Measurements from ENCODE around the gene NKTR. TPM values are rescaled to one million over a fixed set of nuclear protein-coding genes. Genes with fewer than 3 reads are reported as not detected.

NKTR gene
- total and polyA plus RNA-seq, 9 of the 15 experiments (the other 6 are each of a cell fraction or from before 2014, with no cell fraction given) = 19.7 to 123 (median 92.6) TPM

DNA sequence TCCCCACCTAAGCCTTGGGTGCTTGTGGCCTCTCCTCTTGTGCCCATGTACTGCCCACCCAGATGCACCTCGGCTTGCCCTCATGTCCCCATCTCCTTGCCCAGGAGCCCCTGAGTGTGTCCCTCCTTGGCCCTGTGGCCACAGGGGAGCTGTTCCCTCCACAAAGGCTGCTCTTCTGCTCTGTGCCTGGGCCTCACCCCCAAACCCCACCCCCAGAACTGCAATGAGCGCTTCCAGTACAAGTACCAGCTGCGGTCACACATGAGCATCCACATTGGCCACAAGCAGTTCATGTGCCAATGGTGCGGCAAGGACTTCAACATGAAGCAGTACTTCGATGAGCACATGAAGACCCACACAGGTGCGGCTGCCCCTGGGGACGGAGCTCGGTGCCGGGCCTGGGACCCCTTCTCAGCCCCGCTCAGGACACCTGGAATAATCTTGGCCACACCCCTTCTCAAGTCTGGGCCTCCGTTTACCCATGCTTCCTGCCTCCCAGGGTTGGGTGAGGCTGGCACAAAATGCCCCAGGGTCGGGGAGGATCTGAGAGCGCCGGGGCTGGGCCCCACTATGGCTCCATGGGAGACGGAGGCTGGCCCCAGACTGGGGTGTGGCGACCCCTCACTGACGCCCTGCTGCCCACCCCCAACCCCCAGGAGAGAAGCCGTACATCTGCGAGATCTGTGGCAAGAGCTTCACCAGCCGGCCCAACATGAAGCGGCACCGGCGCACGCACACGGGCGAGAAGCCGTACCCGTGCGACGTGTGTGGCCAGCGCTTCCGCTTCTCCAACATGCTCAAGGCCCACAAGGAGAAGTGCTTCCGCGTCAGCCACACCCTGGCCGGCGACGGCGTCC, 63.3 kb downstream of the NKTR start:
- H3K9me1 ChIP-seq (ENCODE audit: control insufficient read depth, insufficient read depth, low read length) = no peaks in the 10 kb centered on the region
- H3K79me2 ChIP-seq (ENCODE audit: control insufficient read depth, insufficient read depth, low read length) = no peaks in the 10 kb centered on the region
- H3K4me1 ChIP-seq (replicated peaks in 1 of 2; ENCODE audit: control insufficient read depth in 2 of 2, insufficient read depth in 2 of 2, low read length in 2 of 2) = peaks cover 4 to 17% of the 10 kb centered on the region in 2 experiments; a peak in 4 of 5 replicates
- no peak for DNase-seq (ENCODE audit: extremely low read depth in 1 of 4, low spot score in 3 of 4)
- no peaks in the 10 kb centered on the region for H3K9me3 ChIP-seq (replicated peaks; ENCODE audit: control insufficient read depth, insufficient read depth, low read depth, low read length)
- no TSS peak for BruUV-seq (replicated peaks)
- WGBS (ENCODE audit: insufficient coverage, low coverage, missing lambda C conversion rate) = 63% methylated on average over 31 of the region's 38 CpGs
- POLR2A ChIA-PET = interaction anchor here (0.6 to 1.1 kb wide), 2 partner anchors 12 to 14 kb away, joined by 3 to 5 read pairs; no protein-coding TSS in a partner anchor
- 0 out of 5 replicates have a peak, but pooled peaks cover 0 to 6% of the 10 kb centered on the region in 2 experiments for H3K27me3 ChIP-seq (ENCODE audit: control insufficient read depth in 2 of 2, insufficient read depth in 2 of 2, low read length in 2 of 2)
- in situ Hi-C loops (cut with MboI) (no loop called here), intact Hi-C loops (cut with micrococcal nuclease) (no loop called here)
- CTCF ChIA-PET (ENCODE audit: low intra/inter-chr PET ratio) = no interaction called here
- no peak for FAIRE-seq
- H2AFZ ChIP-seq (ENCODE audit: low read depth, low read length) = no peak overlapping the region
- H3K4me3 ChIP-seq = no peak overlapping the region
- H3K36me3 ChIP-seq (ENCODE audit: control insufficient read depth, insufficient read depth, low read length) = no peaks in the 10 kb centered on the region
- no peak overlapping the region; a peak in 1 of 4 replicates for H3K9ac ChIP-seq (ENCODE audit: insufficient read depth in 1 of 2, low read depth in 2 of 2, low read length in 2 of 2)
- H4K20me1 ChIP-seq (replicated peaks; ENCODE audit: control insufficient read depth, insufficient read depth, low read length) = peaks cover 11% of the 10 kb centered on the region; the same call in 1 of the 2 replicates
- no peak overlapping the region for H3K27ac ChIP-seq (ENCODE audit: extremely low read depth, low read depth, low read length)
- H3K4me2 ChIP-seq (ENCODE audit: insufficient read depth, low read length) = no peak overlapping the region
- no peak for ATAC-seq
- TF ChIP-seq ZNF24 (IDR thresholded peaks at IDR 0.05) (no peak), CXXC5 (CRISPR knock-in tag; IDR thresholded peaks at IDR 0.05) (no peak), ZFP30 (CRISPR knock-in tag; IDR thresholded peaks at IDR 0.05; ENCODE audit: borderline replicate concordance) (no peak), HNRNPH1 (optimal IDR thresholded peaks at IDR 0.05; ENCODE audit: low read depth, low read length) (no peak), BACH1 (tag; IDR thresholded peaks at IDR 0.05) (no peak), NFIC (IDR thresholded peaks at IDR 0.05) (no peak), TAF9B (IDR thresholded peaks at IDR 0.05; ENCODE audit: partially characterized antibody) (no peak)
- TF ChIP-seq, protein P1, sequence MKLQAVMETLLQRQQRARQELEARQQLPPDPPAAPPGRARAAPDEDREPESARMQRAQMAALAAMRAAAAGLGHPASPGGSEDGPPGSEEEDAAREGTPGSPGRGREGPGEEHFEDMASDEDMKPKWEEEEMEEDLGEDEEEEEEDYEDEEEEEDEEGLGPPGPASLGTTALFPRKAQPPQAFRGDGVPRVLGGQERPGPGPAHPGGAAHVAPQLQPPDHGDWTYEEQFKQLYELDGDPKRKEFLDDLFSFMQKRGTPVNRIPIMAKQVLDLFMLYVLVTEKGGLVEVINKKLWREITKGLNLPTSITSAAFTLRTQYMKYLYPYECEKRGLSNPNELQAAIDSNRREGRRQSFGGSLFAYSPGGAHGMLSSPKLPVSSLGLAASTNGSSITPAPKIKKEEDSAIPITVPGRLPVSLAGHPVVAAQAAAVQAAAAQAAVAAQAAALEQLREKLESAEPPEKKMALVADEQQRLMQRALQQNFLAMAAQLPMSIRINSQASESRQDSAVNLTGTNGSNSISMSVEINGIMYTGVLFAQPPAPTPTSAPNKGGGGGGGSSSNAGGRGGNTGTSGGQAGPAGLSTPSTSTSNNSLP (IDR thresholded peaks at IDR 0.05; ENCODE audit: borderline replicate concordance, low read depth, low read length) = no peak
- TF ChIP-seq, protein P2, sequence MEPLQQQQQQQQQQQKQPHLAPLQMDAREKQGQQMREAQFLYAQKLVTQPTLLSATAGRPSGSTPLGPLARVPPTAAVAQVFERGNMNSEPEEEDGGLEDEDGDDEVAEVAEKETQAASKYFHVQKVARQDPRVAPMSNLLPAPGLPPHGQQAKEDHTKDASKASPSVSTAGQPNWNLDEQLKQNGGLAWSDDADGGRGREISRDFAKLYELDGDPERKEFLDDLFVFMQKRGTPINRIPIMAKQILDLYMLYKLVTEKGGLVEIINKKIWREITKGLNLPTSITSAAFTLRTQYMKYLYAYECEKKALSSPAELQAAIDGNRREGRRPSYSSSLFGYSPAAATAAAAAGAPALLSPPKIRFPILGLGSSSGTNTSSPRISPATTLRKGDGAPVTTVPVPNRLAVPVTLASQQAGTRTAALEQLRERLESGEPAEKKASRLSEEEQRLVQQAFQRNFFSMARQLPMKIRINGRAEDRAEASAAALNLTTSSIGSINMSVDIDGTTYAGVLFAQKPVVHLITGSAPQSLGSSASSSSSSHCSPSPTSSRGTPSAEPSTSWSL (CRISPR knock-in tag; IDR thresholded peaks at IDR 0.05; ENCODE audit: borderline replicate concordance) = no peak
- TF ChIP-seq, protein P3, sequence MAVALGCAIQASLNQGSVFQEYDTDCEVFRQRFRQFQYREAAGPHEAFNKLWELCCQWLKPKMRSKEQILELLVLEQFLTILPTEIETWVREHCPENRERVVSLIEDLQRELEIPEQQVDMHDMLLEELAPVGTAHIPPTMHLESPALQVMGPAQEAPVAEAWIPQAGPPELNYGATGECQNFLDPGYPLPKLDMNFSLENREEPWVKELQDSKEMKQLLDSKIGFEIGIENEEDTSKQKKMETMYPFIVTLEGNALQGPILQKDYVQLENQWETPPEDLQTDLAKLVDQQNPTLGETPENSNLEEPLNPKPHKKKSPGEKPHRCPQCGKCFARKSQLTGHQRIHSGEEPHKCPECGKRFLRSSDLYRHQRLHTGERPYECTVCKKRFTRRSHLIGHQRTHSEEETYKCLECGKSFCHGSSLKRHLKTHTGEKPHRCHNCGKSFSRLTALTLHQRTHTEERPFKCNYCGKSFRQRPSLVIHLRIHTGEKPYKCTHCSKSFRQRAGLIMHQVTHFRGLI (CRISPR knock-in tag; IDR thresholded peaks at IDR 0.05) = no peak
- TF ChIP-seq, protein P4, sequence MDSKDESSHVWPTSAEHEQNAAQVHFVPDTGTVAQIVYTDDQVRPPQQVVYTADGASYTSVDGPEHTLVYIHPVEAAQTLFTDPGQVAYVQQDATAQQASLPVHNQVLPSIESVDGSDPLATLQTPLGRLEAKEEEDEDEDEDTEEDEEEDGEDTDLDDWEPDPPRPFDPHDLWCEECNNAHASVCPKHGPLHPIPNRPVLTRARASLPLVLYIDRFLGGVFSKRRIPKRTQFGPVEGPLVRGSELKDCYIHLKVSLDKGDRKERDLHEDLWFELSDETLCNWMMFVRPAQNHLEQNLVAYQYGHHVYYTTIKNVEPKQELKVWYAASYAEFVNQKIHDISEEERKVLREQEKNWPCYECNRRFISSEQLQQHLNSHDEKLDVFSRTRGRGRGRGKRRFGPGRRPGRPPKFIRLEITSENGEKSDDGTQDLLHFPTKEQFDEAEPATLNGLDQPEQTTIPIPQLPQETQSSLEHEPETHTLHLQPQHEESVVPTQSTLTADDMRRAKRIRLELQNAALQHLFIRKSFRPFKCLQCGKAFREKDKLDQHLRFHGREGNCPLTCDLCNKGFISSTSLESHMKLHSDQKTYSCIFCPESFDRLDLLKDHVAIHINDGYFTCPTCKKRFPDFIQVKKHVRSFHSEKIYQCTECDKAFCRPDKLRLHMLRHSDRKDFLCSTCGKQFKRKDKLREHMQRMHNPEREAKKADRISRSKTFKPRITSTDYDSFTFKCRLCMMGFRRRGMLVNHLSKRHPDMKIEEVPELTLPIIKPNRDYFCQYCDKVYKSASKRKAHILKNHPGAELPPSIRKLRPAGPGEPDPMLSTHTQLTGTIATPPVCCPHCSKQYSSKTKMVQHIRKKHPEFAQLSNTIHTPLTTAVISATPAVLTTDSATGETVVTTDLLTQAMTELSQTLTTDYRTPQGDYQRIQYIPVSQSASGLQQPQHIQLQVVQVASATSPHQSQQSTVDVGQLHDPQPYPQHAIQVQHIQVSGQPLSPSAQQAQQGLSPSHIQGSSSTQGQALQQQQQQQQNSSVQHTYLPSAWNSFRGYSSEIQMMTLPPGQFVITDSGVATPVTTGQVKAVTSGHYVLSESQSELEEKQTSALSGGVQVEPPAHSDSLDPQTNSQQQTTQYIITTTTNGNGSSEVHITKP (IDR thresholded peaks at IDR 0.05; ENCODE audit: partially characterized antibody) = no peak

All from K562 (cell line).